CD14-positive monocyte (primary cell): Measurements from ENCODE around the gene VPS16. TPM values are rescaled to one million over a fixed set of nuclear protein-coding genes. Genes with fewer than 3 reads are reported as not detected.

Experiments
- DNase-seq, 3 donors: peaks; one replicate each; pipeline ENCODE4 v3.0.0-alpha.2; 2011 to 2022
- H2AFZ ChIP-seq: 2 replicates; pipeline ENCODE4 v1.6.0; 2012; ENCODE audit warnings: mild to moderate bottlenecking, low read depth, low read length, inconsistent platforms; ENCODE audit not compliant: insufficient read depth, poor library complexity, severe bottlenecking
- H3K27ac ChIP-seq, 2 donors: 1 replicate in 1 of 2; 2 replicates in 1 of 2; pipeline ENCODE4 v1.5.1; 2012 to 2013; ENCODE audit warnings: low read length in 2 of 2, control low read depth in 1 of 2, inconsistent platforms in 1 of 2, low read depth in 1 of 2, mild to moderate bottlenecking in 1 of 2
- H3K27me3 ChIP-seq, 2 donors: one replicate each; pipeline versions ENCODE4 v1.6.0 to v1.6.1; 2011 to 2013; ENCODE audit warnings: low read length in 2 of 2; ENCODE audit not compliant: control insufficient read depth in 2 of 2, insufficient read depth in 2 of 2
- H3K36me3 ChIP-seq, 2 donors: replicated peaks in 1 of 2; 1 replicate in 1 of 2; 2 replicates in 1 of 2; pipeline versions ENCODE4 v1.5.1 to v1.6.1; 2012 to 2013; ENCODE audit warnings: low read length in 2 of 2, control low read depth in 1 of 2, inconsistent platforms in 1 of 2, mild to moderate bottlenecking in 1 of 2; ENCODE audit not compliant: insufficient read depth in 2 of 2, control insufficient read depth in 1 of 2
- H3K4me1 ChIP-seq, 2 donors: 1 replicate in 1 of 2; 2 replicates in 1 of 2; pipeline versions ENCODE4 v1.5.1 to v1.6.1; 2012 to 2013; ENCODE audit warnings: low read length in 2 of 2, control low read depth in 1 of 2, inconsistent platforms in 1 of 2, mild to moderate bottlenecking in 1 of 2, moderate library complexity in 1 of 2; ENCODE audit not compliant: insufficient read depth in 2 of 2, control insufficient read depth in 1 of 2
- H3K4me2 ChIP-seq: replicated peaks from 2 replicates; pipeline ENCODE3; 2012; ENCODE audit warnings: low read length, moderate library complexity, mild to moderate bottlenecking; ENCODE audit not compliant: poor library complexity, severe bottlenecking; ENCODE audit errors: extremely low read depth
- H3K4me3 ChIP-seq, 3 experiments: fragments of 200-600 bp in 1 of 3; sonication (generic) in 1 of 3; replicated peaks in 1 of 3; 1 replicate in 2 of 3; 2 replicates in 1 of 3; pipeline ENCODE4 v1.5.1; 2011 to 2013; ENCODE audit warnings: low read length in 3 of 3, mild to moderate bottlenecking in 3 of 3, control low read depth in 2 of 3, low read depth in 2 of 3, inconsistent platforms in 1 of 3, moderate library complexity in 1 of 3
- H3K79me2 ChIP-seq: 2 replicates; pipeline ENCODE4 v1.6.0; 2012; ENCODE audit warnings: mild to moderate bottlenecking, control low read depth, inconsistent platforms, low read length, moderate library complexity; ENCODE audit not compliant: insufficient read depth
- H3K9ac ChIP-seq: 2 replicates; pipeline ENCODE4 v1.6.0; 2017; ENCODE audit warnings: low read length, mild to moderate bottlenecking; ENCODE audit not compliant: insufficient read depth, poor library complexity, severe bottlenecking
- H3K9me3 ChIP-seq, 2 donors: replicated peaks in 1 of 2; 1 replicate in 1 of 2; 2 replicates in 1 of 2; pipeline versions ENCODE4 v1.5.1 to v1.6.1; 2012 to 2013; ENCODE audit warnings: low read length in 2 of 2, control low read depth in 1 of 2; ENCODE audit not compliant: control insufficient read depth in 1 of 2, insufficient read depth in 1 of 2
- H4K20me1 ChIP-seq: 2 replicates; pipeline ENCODE4 v1.6.0; 2012; ENCODE audit warnings: mild to moderate bottlenecking, low read length, control low read depth, moderate library complexity; ENCODE audit not compliant: insufficient read depth
- H3K27ac Mint-ChIP-seq, 7 donors: one replicate each; pipeline ENCODE4 v1.8.0; 2020; ENCODE audit warnings: mild to moderate bottlenecking in 7 of 7, mixed read lengths in 7 of 7, moderate library complexity in 6 of 7, inconsistent platforms in 2 of 7
- H3K27me3 Mint-ChIP-seq, 3 donors: one replicate each; pipeline ENCODE4 v1.8.0; 2021 to 2022; ENCODE audit warnings: low read depth in 3 of 3, mild to moderate bottlenecking in 3 of 3, mixed read lengths in 3 of 3, moderate library complexity in 3 of 3, inconsistent platforms in 1 of 3
- H3K36me3 Mint-ChIP-seq, 2 donors: one replicate each; pipeline ENCODE4 v1.8.0; 2020; ENCODE audit warnings: mixed read lengths in 2 of 2, inconsistent platforms in 1 of 2, mild to moderate bottlenecking in 1 of 2
- H3K4me1 Mint-ChIP-seq: one replicate; pipeline ENCODE4 v1.8.0; 2020; ENCODE audit warnings: mild to moderate bottlenecking, mixed read lengths
- H3K4me3 Mint-ChIP-seq, 2 donors: one replicate each; pipeline ENCODE4 v1.8.0; 2020; ENCODE audit warnings: mild to moderate bottlenecking in 2 of 2, mixed read lengths in 2 of 2, moderate library complexity in 1 of 2
- H3K9me3 Mint-ChIP-seq, 7 donors: one replicate each; pipeline ENCODE4 v1.8.0; 2020 to 2022; ENCODE audit warnings: mixed read lengths in 7 of 7, mild to moderate bottlenecking in 6 of 7, moderate library complexity in 6 of 7, inconsistent platforms in 2 of 7
- CTCF ChIP-seq: fragments of 200-600 bp; IDR thresholded peaks from one replicate; pipeline ENCODE4 v1.8.0; 2022; ENCODE audit warnings: antibody characterized with exemption, mild to moderate bottlenecking
- WGBS: methylation state at CpG from one replicate; pipeline ENCODE4 v1.1.5; 2013; ENCODE audit warnings: missing lambda C conversion rate; ENCODE audit not compliant: insufficient coverage; 5-methylcytosine and 5-hydroxymethylcytosine counted together
- intact Hi-C, 2 donors: fragments of 100-400 bp; cut with micrococcal nuclease; formaldehyde crosslinking; loops; one replicate each; pipeline versions ENCODE4 v1.15.0 to v1.15.1; 2023
- polyA plus RNA-seq, 3 donors: library from polyadenylated mRNA; depleted of rRNA in 1 of 3; unstranded in 2 of 3; stranded (reverse) in 1 of 3; fragments of 300-500 nt in 2 of 3; fragments of >200 nt in 1 of 3; fragmentation: Illumina TruSeq in 2 of 3; gene quantifications; 1 replicate in 2 of 3; 2 replicates in 1 of 3; pipeline ENCODE4 v1.2.3, GENCODE V29; 2012 to 2021

VPS16 gene
- polyA plus RNA-seq, 3 donors: 33.3 to 87.0 (median 34.5) TPM

- H3K27me3 Mint-ChIP-seq: no peaks in the 10 kb centered on the region
- peaks cover 42% of the 10 kb centered on the region for H4K20me1 ChIP-seq
- H3K79me2 ChIP-seq: peaks cover 82% of the 10 kb centered on the region
- no peak overlapping the region for H3K27ac ChIP-seq
- intact Hi-C loops: no loop called here
- H3K9ac ChIP-seq: no peak overlapping the region
- no peak overlapping the region for H3K4me2 ChIP-seq
- peaks cover 15 to 25% of the 10 kb centered on the region in 2 donors for H3K4me1 ChIP-seq
- TF ChIP-seq CTCF: no peak
- no CpG with 5 or more reads among the region's 6 CpGs for WGBS
- no peaks in the 10 kb centered on the region for H3K36me3 ChIP-seq
- no peaks in the 10 kb centered on the region for H3K27me3 ChIP-seq
- H2AFZ ChIP-seq: no peak overlapping the region
- peaks cover 0 to 4% of the 10 kb centered on the region in 2 donors for H3K36me3 Mint-ChIP-seq
- H3K4me3 Mint-ChIP-seq: no peak overlapping the region
- DNase-seq: no peak
- no peaks in the 10 kb centered on the region for H3K9me3 ChIP-seq
- H3K4me3 ChIP-seq: no peak overlapping the region
- no peaks in the 10 kb centered on the region for H3K9me3 Mint-ChIP-seq
- no peak overlapping the region for H3K27ac Mint-ChIP-seq
- peaks cover 30% of the 10 kb centered on the region for H3K4me1 Mint-ChIP-seq
Measured at GRCh38 chr20:2903686-2904085, 63.1 kb downstream of the VPS16 start.

GRCh38 chr20:2907519-2907918 is 67.0 kb downstream of the VPS16 start:
- Histone ChIP-seq H3K9ac (no peak overlapping the region), H3K27me3 (no peaks in the 10 kb centered on the region), H3K9me3 (no peaks in the 10 kb centered on the region), H4K20me1 (peaks cover 33% of the 10 kb centered on the region), H3K4me1 (no peaks in the 10 kb centered on the region), H3K36me3 (no peaks in the 10 kb centered on the region), H3K4me2 (no peak overlapping the region), H2AFZ (no peak overlapping the region), H3K79me2 (peaks cover 49% of the 10 kb centered on the region), H3K4me3 (no peak overlapping the region), H3K27ac (no peak overlapping the region)
- Mint-ChIP-seq H3K4me1 (peaks cover 5% of the 10 kb centered on the region), H3K9me3 (no peaks in the 10 kb centered on the region), H3K27me3 (no peaks in the 10 kb centered on the region), H3K36me3 (peaks cover 0 to 5% of the 10 kb centered on the region in 2 donors), H3K4me3 (no peak overlapping the region), H3K27ac (no peak overlapping the region)
- no peak for DNase-seq
- WGBS: no CpG with 5 or more reads among the region's 3 CpGs
- intact Hi-C loops: no loop called here
- TF ChIP-seq CTCF: no peak
